ENCODE results near the gene HMCN2. TPM values are rescaled to one million over a fixed set of nuclear protein-coding genes. Genes with fewer than 3 reads are reported as not detected.

Gene HMCN2
- total and polyA plus RNA-seq, 4 donors, result 0.24 to 1.8 (median 0.29) TPM

- WGBS, result 97% methylated on average over 1 of the region's 1 CpG
- H3K4me1 ChIP-seq (ENCODE audit: control insufficient read depth in 4 of 4, insufficient read depth in 4 of 4, low read length in 3 of 4), result no peaks in the 10 kb centered on the region
- no peak for DNase-seq (ENCODE audit: low spot score)
- H3K27ac ChIP-seq (ENCODE audit: low read depth in 1 of 2, low read length in 2 of 2), result no peak overlapping the region
- H3K4me3 ChIP-seq (ENCODE audit: low read depth in 1 of 3, low read length in 3 of 3), result no peak overlapping the region
- H3K9me3 ChIP-seq (ENCODE audit: control insufficient read depth in 4 of 4, low read length in 3 of 4), result no peaks in the 10 kb centered on the region
- no peak for TF ChIP-seq HNF4G (IDR thresholded peaks at IDR 0.05)
- no peak for TF ChIP-seq MAX (IDR thresholded peaks at IDR 0.05)
- TF ChIP-seq EGR1 (IDR thresholded peaks at IDR 0.05; ENCODE audit: low read depth in 2 of 2), result no peak
- TF ChIP-seq TAF1 (conservative IDR thresholded peaks at IDR 0.05), result no peak
- no peak for TF ChIP-seq JUND (IDR thresholded peaks at IDR 0.05)
- no peak for TF ChIP-seq HNF4A (conservative IDR thresholded peaks at IDR 0.05)
- TF ChIP-seq GABPA (IDR thresholded peaks at IDR 0.05 in 1 of 2, conservative IDR thresholded peaks at IDR 0.05 in 1 of 2), result no peak
- no peak for TF ChIP-seq CTCF (IDR thresholded peaks at IDR 0.05; ENCODE audit: low read depth, low read length, missing input control)
- no peak for TF ChIP-seq FOXA1 (IDR thresholded peaks at IDR 0.05)
- TF ChIP-seq NR2F2 (IDR thresholded peaks at IDR 0.05), result no peak
- TF ChIP-seq FOXA2 (IDR thresholded peaks at IDR 0.05), result no peak
- TF ChIP-seq YY1 (IDR thresholded peaks at IDR 0.05), result no peak
- TF ChIP-seq ZBTB33 (IDR thresholded peaks at IDR 0.05), result no peak
- TF ChIP-seq ATF3 (IDR thresholded peaks at IDR 0.05), result no peak
- TF ChIP-seq REST (IDR thresholded peaks at IDR 0.05), result no peak
- no peak for TF ChIP-seq RXRA (IDR thresholded peaks at IDR 0.05)
- TF ChIP-seq RAD21 (IDR thresholded peaks at IDR 0.05), result no peak
- H3K27me3 ChIP-seq (ENCODE audit: control insufficient read depth in 4 of 4, insufficient read depth in 4 of 4, low read length in 3 of 4), result no peaks in the 10 kb centered on the region
- H3K36me3 ChIP-seq (ENCODE audit: control insufficient read depth in 4 of 4, insufficient read depth in 3 of 4, low read depth in 1 of 4, low read length in 3 of 4), result no peaks in the 10 kb centered on the region
- H3K9ac ChIP-seq (ENCODE audit: low read depth in 1 of 2, low read length in 2 of 2), result no peak overlapping the region
Observed at GRCh38 chr9:130360672-130361071, 95.1 kb downstream of the HMCN2 start.

Measured in liver (tissue), 9 donors.